GM12892 (cell line): Measurements from ENCODE around the gene HUS1B.

Experiments
- POLR2A ChIP-seq: IDR thresholded peaks from 2 replicates; pipeline ENCODE4 v1.6.1; 2011; ENCODE audit warnings: low read depth, low read length, control low read depth
- POLR2AphosphoS5 ChIP-seq: IDR thresholded peaks from 2 replicates; pipeline ENCODE4 v1.6.1; 2011; ENCODE audit warnings: low read depth, low read length, control low read depth

DNA sequence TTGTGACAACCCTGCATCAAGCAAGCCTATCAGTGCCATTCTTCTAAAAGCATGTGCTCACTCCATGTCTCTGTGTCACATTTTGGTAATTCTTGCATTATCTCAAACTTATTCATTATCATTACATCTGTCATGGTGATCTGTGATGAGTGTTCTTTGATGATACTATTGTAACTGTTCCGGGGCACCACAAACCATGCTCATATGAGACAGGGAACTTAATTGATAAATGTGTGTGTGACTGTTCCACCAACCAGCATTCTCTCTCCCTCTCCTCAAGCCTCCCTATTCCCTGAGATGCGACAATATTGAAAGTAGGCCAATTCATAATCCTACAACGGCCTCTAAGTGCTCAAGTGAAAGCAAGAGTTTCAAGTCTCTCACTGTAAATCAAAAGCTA is 4.0 kb downstream of the HUS1B start:
- TF ChIP-seq POLR2A (no peak), POLR2AphosphoS5 (no peak)
